Epithelial cell of proximal tubule (primary cell): ENCODE data around the gene ZNF148. TPM values are rescaled to one million over a fixed set of nuclear protein-coding genes. Genes with fewer than 3 reads are reported as not detected.

Source experiments
- DNase-seq: peaks from one replicate; pipeline ENCODE4 v3.0.0-alpha.2; 2011; ENCODE audit warnings: low read depth
- H3K4me3 ChIP-seq: 2 replicates; pipeline ENCODE4 v1.5.1; 2011; ENCODE audit warnings: low read depth, mild to moderate bottlenecking, low read length
- total RNA-seq: library from RNA; depleted of rRNA; stranded (reverse); fragments of >200 nt; gene quantifications from 2 replicates; pipeline ENCODE4 v1.2.3, GENCODE V29; 2015
- TF ChIP-seq, protein P1 (sequence below): conservative IDR thresholded peaks from 2 replicates; pipeline ENCODE4 v1.5.1; 2012; ENCODE audit warnings: low read depth, mild to moderate bottlenecking, low read length

ZNF148 gene
- total RNA-seq, 1 donor from 2014 or later = 16.3 TPM

DNA sequence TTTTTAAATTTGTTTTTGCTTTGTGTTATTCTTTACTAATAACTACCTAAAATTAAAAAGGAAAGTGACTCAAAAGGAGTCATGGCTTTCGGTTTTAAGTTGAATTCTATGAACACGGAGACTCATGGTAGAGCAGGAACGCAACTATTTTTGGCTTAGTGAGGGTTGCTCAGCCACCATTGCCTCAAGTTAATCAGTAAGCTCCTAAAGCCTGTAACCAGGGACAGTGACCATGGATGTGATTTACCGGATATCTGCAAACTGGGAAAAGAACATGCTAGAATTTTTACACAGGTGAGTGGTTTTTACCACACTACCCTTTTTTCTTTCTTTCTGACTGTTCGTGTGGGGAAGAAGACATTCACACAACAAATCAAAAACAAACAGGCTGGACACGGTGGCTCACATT is 174.4 kb downstream of the ZNF148 start:
- peak overlapping the region; percentile 1 for H3K4me3 ChIP-seq
- peak; percentile 45 for DNase-seq
- TF ChIP-seq, protein P1, sequence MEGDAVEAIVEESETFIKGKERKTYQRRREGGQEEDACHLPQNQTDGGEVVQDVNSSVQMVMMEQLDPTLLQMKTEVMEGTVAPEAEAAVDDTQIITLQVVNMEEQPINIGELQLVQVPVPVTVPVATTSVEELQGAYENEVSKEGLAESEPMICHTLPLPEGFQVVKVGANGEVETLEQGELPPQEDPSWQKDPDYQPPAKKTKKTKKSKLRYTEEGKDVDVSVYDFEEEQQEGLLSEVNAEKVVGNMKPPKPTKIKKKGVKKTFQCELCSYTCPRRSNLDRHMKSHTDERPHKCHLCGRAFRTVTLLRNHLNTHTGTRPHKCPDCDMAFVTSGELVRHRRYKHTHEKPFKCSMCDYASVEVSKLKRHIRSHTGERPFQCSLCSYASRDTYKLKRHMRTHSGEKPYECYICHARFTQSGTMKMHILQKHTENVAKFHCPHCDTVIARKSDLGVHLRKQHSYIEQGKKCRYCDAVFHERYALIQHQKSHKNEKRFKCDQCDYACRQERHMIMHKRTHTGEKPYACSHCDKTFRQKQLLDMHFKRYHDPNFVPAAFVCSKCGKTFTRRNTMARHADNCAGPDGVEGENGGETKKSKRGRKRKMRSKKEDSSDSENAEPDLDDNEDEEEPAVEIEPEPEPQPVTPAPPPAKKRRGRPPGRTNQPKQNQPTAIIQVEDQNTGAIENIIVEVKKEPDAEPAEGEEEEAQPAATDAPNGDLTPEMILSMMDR = no peak

DNA sequence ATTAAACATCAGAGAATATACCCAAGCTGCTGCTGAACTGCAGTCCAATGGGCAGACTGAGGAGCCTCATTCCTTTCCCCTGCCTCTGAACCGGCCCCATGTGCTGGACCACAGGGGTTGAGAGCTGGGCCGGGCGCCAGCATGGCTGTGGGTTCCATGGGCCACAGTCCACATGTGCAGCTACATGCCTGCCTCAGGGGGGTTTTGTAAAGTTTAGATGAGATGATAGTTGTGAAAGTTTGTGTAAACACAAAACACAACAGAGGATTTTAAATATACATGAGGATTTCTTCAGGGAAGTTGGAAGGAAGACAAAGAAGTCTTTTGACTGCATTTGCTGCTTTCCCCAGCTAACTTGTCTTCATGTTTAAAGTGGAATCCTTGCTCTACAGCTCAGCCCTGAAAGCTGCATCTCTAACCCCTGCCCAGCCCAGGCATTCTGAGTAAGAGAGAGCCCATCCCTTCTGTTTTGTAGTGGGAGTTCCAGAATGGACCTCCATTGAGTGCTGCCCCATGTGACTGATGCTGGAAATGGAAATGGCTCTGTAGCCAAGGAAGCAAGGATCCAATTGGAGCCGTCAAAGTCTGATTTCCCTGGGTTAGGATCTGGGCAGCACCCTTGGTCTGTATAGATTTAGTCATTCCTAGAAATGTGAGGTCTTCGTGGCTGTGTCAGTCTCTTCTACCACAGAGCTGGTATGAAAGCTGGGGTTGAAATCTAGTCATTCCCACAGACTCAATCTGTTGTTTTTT is 180.1 kb downstream of the ZNF148 start:
- H3K4me3 ChIP-seq = no peak overlapping the region
- no peak for DNase-seq
- TF ChIP-seq, protein P1 = no peak

DNA sequence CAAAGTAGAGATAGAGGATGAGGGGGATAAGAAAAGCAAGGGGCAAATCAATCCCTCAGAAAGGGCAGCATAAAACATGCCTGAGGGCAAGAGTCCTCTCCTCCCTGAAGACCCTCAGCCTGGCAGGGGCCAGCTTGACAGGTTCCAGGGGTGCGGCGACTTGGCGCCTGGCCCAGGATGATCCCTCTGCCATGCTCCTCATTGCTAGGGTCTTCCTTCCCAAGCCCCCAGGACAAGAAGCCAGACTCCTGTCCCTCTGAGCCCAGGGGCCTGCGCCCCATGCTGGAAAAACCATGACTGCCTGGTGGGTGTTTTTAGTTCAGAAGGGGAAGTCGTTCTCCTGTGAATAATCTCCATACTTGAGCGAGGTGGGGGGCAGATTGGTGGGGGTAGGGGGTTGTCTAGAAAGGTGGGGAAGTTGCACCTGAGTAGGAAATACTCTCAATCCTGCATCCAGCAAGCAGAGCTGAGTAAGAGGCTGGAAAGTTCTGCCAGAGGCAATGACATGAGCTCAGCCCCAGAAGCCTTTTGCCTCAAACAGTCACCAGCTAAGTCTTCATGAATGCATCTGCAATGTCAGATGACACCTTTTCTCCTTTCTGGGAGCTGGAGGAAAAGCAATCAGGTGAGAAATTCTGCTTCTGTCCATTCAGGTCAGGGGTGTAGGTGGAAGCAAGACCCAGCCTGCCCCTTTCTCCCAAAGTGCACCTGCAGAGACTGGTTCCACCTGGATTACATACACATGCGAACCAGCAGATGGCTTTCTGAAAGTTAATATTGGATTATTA is 180.9 kb downstream of the ZNF148 start:
- H3K4me3 ChIP-seq = no peak overlapping the region
- DNase-seq = peak; percentile 43
- TF ChIP-seq, protein P1 = peak; percentile 11

DNA sequence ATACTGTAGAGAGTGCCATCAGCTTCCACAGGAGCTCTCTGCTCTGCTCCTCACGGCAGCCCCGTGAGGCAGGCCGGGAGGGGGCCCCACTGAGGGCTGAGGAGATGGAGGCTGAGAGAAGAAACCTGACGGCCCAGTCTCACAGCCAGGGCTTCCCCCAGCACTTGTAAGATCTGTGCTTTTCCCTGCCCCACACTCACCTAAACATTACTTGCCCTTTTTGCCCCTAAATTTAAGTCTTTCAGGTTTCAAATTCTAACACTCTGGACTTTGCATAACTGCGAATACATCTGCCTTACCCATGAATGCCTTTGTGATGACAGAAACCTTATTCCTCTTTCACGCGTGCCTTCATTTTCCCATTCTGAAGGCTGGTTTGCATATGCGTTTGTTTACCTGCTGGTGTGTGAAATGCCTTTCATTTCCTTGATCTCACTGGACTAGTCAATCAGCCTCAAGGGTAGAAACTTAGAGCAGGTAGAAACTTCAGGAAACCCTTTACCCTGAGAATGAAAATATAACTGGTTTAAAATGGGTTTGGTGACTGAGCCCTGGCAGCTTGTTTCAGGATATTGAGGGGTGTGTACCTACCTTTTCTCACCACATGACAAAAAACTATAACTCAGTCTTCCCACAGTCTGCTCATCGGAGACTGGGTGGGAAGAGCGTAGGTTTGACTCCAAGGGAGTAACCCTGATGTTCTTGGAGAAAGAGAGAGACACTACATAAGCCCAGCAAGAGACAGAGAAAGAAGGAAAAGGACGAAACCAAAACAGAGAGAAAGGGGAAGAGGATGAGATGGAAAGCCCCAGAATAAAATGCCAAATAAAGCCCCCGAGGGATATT is 182.7 kb downstream of the ZNF148 start:
- peak; percentile 79 for DNase-seq
- no peak overlapping the region for H3K4me3 ChIP-seq
- TF ChIP-seq, protein P1 = peak; percentile 37

DNA sequence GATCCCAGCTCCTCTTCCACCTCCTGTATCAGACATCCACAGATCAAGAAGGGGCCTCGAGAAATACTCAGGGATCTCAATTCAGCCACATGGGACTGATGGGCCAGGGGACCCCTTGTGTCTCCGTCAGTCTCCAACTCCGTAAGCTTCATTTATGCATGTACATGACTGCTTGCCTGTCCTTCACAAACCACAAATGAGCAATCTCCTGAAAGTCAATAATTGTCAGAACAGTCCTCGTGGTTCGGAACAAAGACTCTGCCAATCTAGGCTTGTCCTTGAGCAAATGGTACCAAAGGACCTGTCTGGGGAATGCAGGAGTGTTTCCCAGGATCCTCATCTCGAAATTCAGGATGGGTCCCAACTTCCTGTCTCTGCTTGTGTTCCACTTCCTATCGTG is 183.4 kb downstream of the ZNF148 start:
- peak; percentile 55 for DNase-seq
- no peak overlapping the region for H3K4me3 ChIP-seq
- TF ChIP-seq, protein P1 = no peak

DNA sequence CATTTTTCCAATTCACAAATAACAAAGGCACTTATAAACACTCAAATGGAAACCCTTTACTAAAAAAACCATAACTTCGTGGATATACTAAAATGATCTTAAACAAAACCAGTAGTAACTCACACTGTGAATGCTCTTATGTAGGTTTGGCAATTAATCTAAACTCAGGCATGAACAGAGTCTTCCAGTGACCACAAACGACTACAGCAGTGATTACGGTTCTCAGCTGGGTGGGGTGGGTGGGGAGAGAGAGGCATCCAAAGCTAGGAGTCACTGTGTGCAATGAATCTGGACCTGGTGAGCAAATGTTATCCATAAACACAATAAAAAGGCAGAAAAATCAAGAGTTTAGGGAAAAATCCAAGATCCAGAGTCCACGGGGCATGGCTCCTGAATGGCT is 183.9 kb downstream of the ZNF148 start:
- no peak for DNase-seq
- no peak overlapping the region for H3K4me3 ChIP-seq

More for the DNA sequence above, 183.9 kb downstream of the ZNF148 start:
- TF ChIP-seq, protein P1 = no peak
